ENCODE results near the gene STK32B.

Gene STK32B

GRCh38 chr4:5444918-5445517, 393.7 kb downstream of the STK32B start:
- no peak for DNase-seq (ENCODE audit: low spot score)

- no peak for DNase-seq (ENCODE audit: low spot score)
Observed at GRCh38 chr4:5446595-5447226, 395.4 kb downstream of the STK32B start.

- DNase-seq (ENCODE audit: low spot score) = no peak
Observed at GRCh38 chr4:5447755-5448154, 396.5 kb downstream of the STK32B start.

- DNase-seq (ENCODE audit: low spot score) = no peak
Observed at GRCh38 chr4:5448221-5448620, 396.9 kb downstream of the STK32B start.

- DNase-seq (ENCODE audit: low spot score) = no peak
Observed at GRCh38 chr4:5451243-5451642, 400.0 kb downstream of the STK32B start.

- no peak for DNase-seq (ENCODE audit: low spot score)
Observed at GRCh38 chr4:5452156-5452555, 400.9 kb downstream of the STK32B start.

GRCh38 chr4:5455003-5455585, 403.8 kb downstream of the STK32B start:
- no peak for DNase-seq (ENCODE audit: low spot score)

- DNase-seq (ENCODE audit: low spot score) = no peak
Observed at GRCh38 chr4:5456296-5456845, 405.1 kb downstream of the STK32B start.

GRCh38 chr4:5458676-5459075, 407.4 kb downstream of the STK32B start:
- no peak for DNase-seq (ENCODE audit: low spot score)

GRCh38 chr4:5459236-5459635, 408.0 kb downstream of the STK32B start:
- no peak for DNase-seq (ENCODE audit: low spot score)

- no peak for DNase-seq (ENCODE audit: low spot score)
Observed at GRCh38 chr4:5460106-5460801, 409.0 kb downstream of the STK32B start.

- no peak for DNase-seq (ENCODE audit: low spot score)
Observed at GRCh38 chr4:5461477-5461876, 410.2 kb downstream of the STK32B start.

- DNase-seq (ENCODE audit: low spot score) = no peak
Observed at GRCh38 chr4:5462254-5462835, 411.1 kb downstream of the STK32B start.

GRCh38 chr4:5462896-5463295, 411.6 kb downstream of the STK32B start:
- no peak for DNase-seq (ENCODE audit: low spot score)

GRCh38 chr4:5463361-5463760, 412.1 kb downstream of the STK32B start:
- no peak for DNase-seq (ENCODE audit: low spot score)

GRCh38 chr4:5463936-5464650, 412.8 kb downstream of the STK32B start:
- no peak for DNase-seq (ENCODE audit: low spot score)

GRCh38 chr4:5465529-5465928, 414.2 kb downstream of the STK32B start:
- DNase-seq (ENCODE audit: low spot score) = no peak

- DNase-seq (ENCODE audit: low spot score) = no peak
Observed at GRCh38 chr4:5465956-5466355, 414.7 kb downstream of the STK32B start.

GRCh38 chr4:5467111-5467510, 415.8 kb downstream of the STK32B start:
- no peak for DNase-seq (ENCODE audit: low spot score)

- no peak for DNase-seq (ENCODE audit: low spot score)
Observed at GRCh38 chr4:5469151-5469775, 418.0 kb downstream of the STK32B start.

- no peak for DNase-seq (ENCODE audit: low spot score)
Observed at GRCh38 chr4:5469861-5470260, 418.6 kb downstream of the STK32B start.

All from pons (tissue), 1 donor.